ENCODE measurements around the gene OR4D9. TPM values are rescaled to one million over a fixed set of nuclear protein-coding genes. Genes with fewer than 3 reads are reported as not detected.

The OR4D9 gene
- total RNA-seq, 4 donors from 2014 or later = not detected

DNA sequence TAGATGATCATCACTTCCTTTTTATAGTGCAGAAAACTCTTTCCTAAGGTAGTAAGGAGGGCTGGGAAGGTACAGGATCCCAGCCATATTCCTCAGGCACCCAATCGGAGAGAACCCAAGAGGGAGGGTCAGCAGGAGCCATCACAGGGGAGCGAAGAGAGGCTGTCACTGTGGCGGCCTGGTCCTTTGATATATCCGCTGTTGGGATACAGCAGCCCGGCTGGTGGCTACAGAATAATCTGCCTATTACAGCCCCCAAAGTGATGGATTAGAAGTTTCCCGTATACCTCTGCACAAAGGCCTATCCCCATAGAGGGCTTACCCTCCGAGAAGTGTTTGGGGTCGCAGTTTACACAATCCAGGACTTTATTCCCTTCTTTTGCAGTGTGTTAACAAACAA lies 48.5 kb downstream of the OR4D9 start:
- peak overlapping the region in 3 of 4 donors; percentile 89 to 95 (median 93) for H3K27ac ChIP-seq
- no peaks in the 10 kb centered on the region for H3K27me3 ChIP-seq
- TF ChIP-seq POLR2A (IDR thresholded peaks at IDR 0.05) = no peak
- TF ChIP-seq, protein P1, sequence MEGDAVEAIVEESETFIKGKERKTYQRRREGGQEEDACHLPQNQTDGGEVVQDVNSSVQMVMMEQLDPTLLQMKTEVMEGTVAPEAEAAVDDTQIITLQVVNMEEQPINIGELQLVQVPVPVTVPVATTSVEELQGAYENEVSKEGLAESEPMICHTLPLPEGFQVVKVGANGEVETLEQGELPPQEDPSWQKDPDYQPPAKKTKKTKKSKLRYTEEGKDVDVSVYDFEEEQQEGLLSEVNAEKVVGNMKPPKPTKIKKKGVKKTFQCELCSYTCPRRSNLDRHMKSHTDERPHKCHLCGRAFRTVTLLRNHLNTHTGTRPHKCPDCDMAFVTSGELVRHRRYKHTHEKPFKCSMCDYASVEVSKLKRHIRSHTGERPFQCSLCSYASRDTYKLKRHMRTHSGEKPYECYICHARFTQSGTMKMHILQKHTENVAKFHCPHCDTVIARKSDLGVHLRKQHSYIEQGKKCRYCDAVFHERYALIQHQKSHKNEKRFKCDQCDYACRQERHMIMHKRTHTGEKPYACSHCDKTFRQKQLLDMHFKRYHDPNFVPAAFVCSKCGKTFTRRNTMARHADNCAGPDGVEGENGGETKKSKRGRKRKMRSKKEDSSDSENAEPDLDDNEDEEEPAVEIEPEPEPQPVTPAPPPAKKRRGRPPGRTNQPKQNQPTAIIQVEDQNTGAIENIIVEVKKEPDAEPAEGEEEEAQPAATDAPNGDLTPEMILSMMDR (IDR thresholded peaks at IDR 0.05) = no peak
- no peak for TF ChIP-seq EP300 (IDR thresholded peaks at IDR 0.05; ENCODE audit: low read depth)
- TF ChIP-seq POLR2AphosphoS5 (IDR thresholded peaks at IDR 0.05) = no peak
- intact Hi-C loops (cut with DNase I; ENCODE audit: low total_unique reads) (no loop called here), in situ Hi-C loops (cut with MboI; ENCODE audit: low pct_ligation_motif_present in 1 of 4, low pct_unique_long_range_greater_than_20kb in 1 of 4, low sequenced_read_pairs in 3 of 4) (no loop called here)
- peaks cover 3 to 20% (median 13%) of the 10 kb centered on the region in 4 donors for H3K4me1 ChIP-seq
- H3K4me3 ChIP-seq = peak overlapping the region in 2 of 4 donors; percentile 63 to 80
- no peaks in the 10 kb centered on the region for H3K36me3 ChIP-seq
- H3K9me3 ChIP-seq = no peaks in the 10 kb centered on the region
- DNase-seq = no peak
- WGBS, 2 donors (ENCODE audit: low coverage in 1 of 2) = 65 to 67% methylated on average over 4 to 8 of the region's 8 CpGs

DNA sequence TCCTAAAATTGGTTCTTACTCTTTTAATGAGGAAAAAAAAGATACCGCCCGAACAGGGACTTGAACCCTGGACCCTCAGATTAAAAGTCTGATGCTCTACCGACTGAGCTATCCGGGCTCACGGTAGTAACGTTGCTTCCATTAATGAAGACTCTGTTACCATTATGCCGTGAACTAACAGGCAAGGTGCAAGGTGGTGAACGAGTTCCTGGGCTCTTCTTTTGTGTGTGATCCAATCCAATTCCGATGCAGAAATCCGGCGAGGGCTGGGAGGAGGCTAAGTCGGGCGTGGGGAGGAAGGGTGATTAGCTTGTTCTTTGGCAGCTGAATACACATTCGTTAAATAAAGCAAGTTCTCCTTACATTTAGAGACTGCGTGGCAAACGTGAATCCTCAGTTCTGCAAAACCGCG lies 49.0 kb downstream of the OR4D9 start:
- intact Hi-C loops (cut with DNase I; ENCODE audit: low total_unique reads) = no loop called here
- DNase-seq = peak; percentile 69
- H3K9me3 ChIP-seq = no peaks in the 10 kb centered on the region
- 0 to 1% methylated on average over 14 to 18 of the region's 18 CpGs for WGBS, 2 donors (ENCODE audit: low coverage in 1 of 2)
- no peak for TF ChIP-seq POLR2A (IDR thresholded peaks at IDR 0.05)
- peak in 1 of 3 donors; percentile 1 for TF ChIP-seq POLR2AphosphoS5 (IDR thresholded peaks at IDR 0.05)
- H3K36me3 ChIP-seq = no peaks in the 10 kb centered on the region
- H3K4me3 ChIP-seq = peak overlapping the region; percentile 63 to 92 (median 83)
- peaks cover 3 to 21% (median 13%) of the 10 kb centered on the region in 4 donors for H3K4me1 ChIP-seq
- in situ Hi-C loops (cut with MboI; ENCODE audit: low pct_ligation_motif_present in 1 of 4, low pct_unique_long_range_greater_than_20kb in 1 of 4, low sequenced_read_pairs in 3 of 4) = no loop called here
- no peaks in the 10 kb centered on the region for H3K27me3 ChIP-seq
- H3K27ac ChIP-seq = peak overlapping the region; percentile 88 to 95 (median 91)

DNA sequence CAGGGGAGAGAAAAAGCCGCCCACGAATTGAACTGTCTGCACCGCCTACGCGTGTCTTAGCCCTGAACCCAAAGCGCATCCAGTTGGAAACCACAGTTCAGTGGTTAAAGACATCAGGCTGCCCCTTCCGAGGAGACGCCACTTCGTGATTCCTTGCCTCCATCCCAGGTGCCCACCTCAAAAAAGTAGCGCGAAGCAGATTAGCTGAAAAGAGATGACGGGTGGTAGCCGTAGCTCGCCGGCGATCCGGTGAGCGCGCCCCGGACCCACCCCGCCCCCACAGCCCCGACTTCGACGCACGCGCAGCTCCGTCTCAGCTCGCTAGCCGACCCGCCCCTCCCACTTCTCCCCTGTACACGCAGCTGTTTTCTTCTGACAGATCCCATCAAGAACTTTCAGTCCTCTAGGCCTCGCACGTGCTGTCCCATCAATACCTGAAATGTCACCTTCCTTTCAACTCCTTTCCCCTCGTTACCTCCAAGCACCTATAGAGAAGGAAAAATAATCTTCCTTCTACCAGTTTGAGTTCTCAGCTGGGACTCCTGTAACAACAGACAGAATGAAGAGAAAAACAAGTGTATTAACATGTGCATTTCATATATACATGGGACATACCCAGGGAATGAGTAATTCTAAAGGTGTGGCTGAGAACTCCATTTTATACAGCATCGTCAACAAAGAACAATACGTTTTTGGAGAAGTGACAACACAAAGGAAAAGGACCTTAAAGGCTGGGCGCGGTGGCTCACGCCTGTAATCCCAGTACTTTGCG lies 49.5 kb downstream of the OR4D9 start:
- in situ Hi-C loops (cut with MboI; ENCODE audit: low pct_ligation_motif_present in 1 of 4, low pct_unique_long_range_greater_than_20kb in 1 of 4, low sequenced_read_pairs in 3 of 4) = no loop called here
- Histone ChIP-seq H3K4me1 (peaks cover 3 to 24% (median 13%) of the 10 kb centered on the region in 4 donors), H3K27ac (peak overlapping the region; percentile 88 to 95 (median 91)), H3K4me3 (peak overlapping the region; percentile 63 to 92 (median 83)), H3K9me3 (no peaks in the 10 kb centered on the region), H3K27me3 (no peaks in the 10 kb centered on the region), H3K36me3 (no peaks in the 10 kb centered on the region)
- peak; percentile 48 for TF ChIP-seq POLR2A (IDR thresholded peaks at IDR 0.05)
- peak; percentile 30 to 63 (median 61) for TF ChIP-seq POLR2AphosphoS5 (IDR thresholded peaks at IDR 0.05)
- TF ChIP-seq, protein P1 (IDR thresholded peaks at IDR 0.05) = no peak
- TF ChIP-seq EP300 (IDR thresholded peaks at IDR 0.05; ENCODE audit: low read depth) = no peak
- 0 to 5% methylated on average over 11 to 40 of the region's 40 CpGs for WGBS, 2 donors (ENCODE audit: low coverage in 1 of 2)
- DNase-seq = peak; percentile 91
- intact Hi-C loops (cut with DNase I; ENCODE audit: low total_unique reads) = no loop called here

DNA sequence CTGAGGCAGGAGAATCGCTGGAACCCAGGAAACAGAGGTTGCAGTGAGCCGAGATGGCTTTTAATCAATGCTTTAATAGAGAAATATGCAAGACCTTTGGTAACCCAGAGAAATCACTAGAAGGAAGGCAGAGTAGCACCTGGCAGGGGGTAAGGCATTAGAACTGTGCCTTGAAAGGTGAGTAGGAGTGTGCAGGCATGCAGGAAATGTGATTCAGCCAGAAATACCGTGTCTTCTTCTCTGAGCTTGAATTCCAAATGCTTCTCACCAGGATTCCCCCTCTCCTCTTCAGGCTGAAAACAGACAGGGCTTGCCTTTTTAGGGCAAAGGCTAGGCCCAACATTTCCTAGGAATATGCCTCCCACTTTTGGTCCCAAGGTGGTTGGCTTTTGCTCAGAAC lies 51.0 kb downstream of the OR4D9 start:
- Histone ChIP-seq H3K27ac (peak overlapping the region in 2 of 4 donors; percentile 88 to 89), H3K4me3 (no peak overlapping the region), H3K36me3 (no peaks in the 10 kb centered on the region), H3K27me3 (no peaks in the 10 kb centered on the region), H3K9me3 (no peaks in the 10 kb centered on the region), H3K4me1 (peaks cover 3 to 28% (median 11%) of the 10 kb centered on the region in 4 donors)
- 43 to 85% methylated on average over 1 to 3 of the region's 3 CpGs for WGBS, 2 donors (ENCODE audit: low coverage in 1 of 2)
- intact Hi-C loops (cut with DNase I; ENCODE audit: low total_unique reads) (no loop called here), in situ Hi-C loops (cut with MboI; ENCODE audit: low pct_ligation_motif_present in 1 of 4, low pct_unique_long_range_greater_than_20kb in 1 of 4, low sequenced_read_pairs in 3 of 4) (no loop called here)
- DNase-seq = no peak
- TF ChIP-seq EP300 (IDR thresholded peaks at IDR 0.05; ENCODE audit: low read depth) = no peak
- TF ChIP-seq POLR2AphosphoS5 (IDR thresholded peaks at IDR 0.05) = no peak
- no peak for TF ChIP-seq POLR2A (IDR thresholded peaks at IDR 0.05)
- TF ChIP-seq, protein P1 (IDR thresholded peaks at IDR 0.05) = no peak

Other genes starting within 250 kb of the OR4D9 start
- not detected for gene OR5AN1, start 152.6 kb upstream of the OR4D9 start, total RNA-seq
- not detected for gene OR5A2, start 85.1 kb upstream of the OR4D9 start, total RNA-seq
- gene OR5A1, start 75.1 kb upstream of the OR4D9 start, total RNA-seq = not detected
- gene OR4D6, start 54.6 kb upstream of the OR4D9 start, total RNA-seq = not detected
- gene OR4D10, start 38.2 kb upstream of the OR4D9 start, total RNA-seq = not detected
- not detected for gene OR4D11, start 8.0 kb upstream of the OR4D9 start, total RNA-seq
- 10 to 100 TPM; 27.7 to 59.1 (median 47.2) TPM for gene OSBP, start 104.2 kb downstream of the OR4D9 start, total RNA-seq
- 10 to 100 TPM; 13.5 to 93.9 (median 20.9) TPM for gene PATL1, start 157.5 kb downstream of the OR4D9 start, total RNA-seq
- gene OR10V1, start 202.3 kb downstream of the OR4D9 start, total RNA-seq = not detected
- 100 to 1,000 TPM; 131 to 156 (median 142) TPM for gene STX3, start 243.8 kb downstream of the OR4D9 start, total RNA-seq

Measured in transverse colon (tissue), 4 donors.